GM19238 (cell line): ENCODE results near the gene PERM1.

Experiments used
- DNase-seq: peaks from one replicate; pipeline ENCODE4 v3.0.0; 2011; ENCODE audit warnings: low spot score; ENCODE audit not compliant: insufficient read length

Gene PERM1

DNA sequence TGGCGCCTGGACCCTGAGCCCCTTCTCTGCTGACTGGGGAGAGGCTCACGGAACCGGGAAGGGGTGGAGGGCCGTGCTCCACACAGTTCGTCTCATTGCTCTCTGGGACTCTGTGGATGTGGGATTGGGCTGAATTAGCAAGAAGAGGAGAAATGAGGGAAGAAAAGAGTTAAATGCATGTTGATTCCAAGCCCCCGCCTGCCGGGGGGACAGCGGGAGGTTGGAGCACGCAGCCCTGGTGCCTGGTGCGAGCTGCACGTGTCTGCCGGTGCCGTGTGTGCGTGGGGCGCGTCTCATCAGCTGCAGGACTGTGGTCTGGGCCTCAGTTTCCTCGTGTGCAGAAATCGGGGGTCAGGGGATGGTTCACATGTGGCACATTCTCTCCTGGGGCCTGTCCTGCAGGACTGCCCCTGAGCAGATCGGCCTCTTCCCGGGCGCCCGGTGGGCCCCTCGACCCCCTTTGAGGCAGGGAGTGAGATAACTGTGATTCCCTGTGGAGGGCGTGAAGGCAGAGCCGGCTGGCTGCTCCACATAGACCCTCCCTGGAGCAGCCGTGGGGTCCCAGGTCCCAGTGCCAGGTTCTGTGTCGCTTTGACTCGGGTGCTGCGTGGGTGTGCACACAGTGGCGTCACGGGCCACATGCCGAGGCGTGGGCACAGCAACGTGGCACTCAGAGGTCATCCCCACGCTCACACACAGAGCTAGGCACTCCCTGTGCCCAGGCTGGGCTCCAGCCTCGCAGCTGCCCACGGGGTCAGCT, 46.7 kb downstream of the PERM1 start:
- no peak for DNase-seq

DNA sequence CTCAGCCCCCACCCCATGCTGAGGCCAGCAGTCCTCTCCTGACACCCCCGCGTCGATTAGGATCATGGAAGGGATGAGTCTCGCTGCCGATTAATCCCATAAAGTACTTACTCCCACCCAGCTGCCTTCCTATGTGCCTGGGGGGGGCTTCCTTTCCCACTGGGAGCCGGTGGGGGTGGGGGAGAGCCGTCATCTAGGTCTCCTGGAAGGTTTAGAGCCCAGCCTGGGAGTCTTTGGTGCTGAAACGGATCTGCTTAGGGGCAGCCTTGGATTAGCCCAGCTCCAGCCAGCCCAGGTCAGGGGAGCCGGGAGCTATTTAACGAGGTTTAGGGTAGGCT, 48.3 kb downstream of the PERM1 start:
- no peak for DNase-seq

DNA sequence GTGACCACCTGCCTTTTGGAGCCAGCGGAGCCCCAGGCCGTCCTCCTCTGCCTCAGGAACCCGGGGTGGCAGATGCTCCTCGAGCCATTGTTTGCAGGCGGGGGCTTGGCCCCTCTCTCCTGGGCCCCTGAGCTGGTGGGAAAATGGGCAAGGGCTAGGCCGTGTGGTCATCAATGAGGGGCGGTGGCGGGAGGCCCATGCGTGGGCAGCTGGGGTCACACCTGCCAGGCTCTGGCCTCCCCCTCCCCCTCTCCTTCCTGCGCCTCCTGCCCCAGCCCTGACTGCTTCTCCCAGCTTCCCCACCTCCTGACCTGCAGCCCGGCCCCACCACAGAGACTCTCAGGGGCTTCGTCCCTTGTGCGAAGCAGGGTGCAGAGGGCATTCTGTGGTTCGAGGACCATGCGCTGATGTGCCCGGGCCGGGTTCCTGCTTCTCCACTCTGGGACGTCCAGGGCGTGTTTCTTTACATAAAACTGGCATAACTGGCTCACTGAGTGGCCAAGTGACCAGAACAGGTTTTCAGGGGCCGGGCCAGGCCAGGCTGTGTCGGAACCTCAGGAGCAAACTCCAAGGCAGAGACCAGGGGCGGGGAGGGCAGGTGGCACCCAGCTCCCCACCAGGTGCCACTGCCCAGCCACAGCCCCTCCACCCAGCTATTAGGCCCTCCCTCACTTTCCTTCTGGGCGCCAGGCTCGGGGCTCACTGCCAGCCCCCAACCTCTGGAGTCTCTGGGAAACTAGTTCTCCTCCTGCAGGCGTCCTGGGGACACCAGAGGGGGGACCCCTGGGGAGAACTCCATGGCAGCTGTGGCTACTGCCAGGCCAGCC, 48.9 kb downstream of the PERM1 start:
- DNase-seq, result no peak

DNA sequence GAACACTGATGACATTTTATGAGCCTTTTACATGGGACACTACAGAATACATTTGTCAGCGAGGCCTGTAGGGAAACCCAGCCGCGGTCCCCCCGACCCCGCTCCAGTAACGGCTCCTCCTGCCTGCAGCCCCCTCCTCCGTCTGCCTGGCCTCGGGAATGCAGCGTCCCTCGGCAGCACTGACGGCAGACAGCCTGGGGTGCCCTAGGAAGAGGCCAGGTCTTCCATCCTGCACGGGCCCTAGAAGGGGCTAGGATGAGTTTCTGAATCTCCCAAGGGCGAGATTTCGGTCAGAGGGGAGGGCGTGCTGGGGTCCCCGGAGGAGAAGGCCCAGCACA, 49.8 kb downstream of the PERM1 start:
- DNase-seq, result no peak

DNA sequence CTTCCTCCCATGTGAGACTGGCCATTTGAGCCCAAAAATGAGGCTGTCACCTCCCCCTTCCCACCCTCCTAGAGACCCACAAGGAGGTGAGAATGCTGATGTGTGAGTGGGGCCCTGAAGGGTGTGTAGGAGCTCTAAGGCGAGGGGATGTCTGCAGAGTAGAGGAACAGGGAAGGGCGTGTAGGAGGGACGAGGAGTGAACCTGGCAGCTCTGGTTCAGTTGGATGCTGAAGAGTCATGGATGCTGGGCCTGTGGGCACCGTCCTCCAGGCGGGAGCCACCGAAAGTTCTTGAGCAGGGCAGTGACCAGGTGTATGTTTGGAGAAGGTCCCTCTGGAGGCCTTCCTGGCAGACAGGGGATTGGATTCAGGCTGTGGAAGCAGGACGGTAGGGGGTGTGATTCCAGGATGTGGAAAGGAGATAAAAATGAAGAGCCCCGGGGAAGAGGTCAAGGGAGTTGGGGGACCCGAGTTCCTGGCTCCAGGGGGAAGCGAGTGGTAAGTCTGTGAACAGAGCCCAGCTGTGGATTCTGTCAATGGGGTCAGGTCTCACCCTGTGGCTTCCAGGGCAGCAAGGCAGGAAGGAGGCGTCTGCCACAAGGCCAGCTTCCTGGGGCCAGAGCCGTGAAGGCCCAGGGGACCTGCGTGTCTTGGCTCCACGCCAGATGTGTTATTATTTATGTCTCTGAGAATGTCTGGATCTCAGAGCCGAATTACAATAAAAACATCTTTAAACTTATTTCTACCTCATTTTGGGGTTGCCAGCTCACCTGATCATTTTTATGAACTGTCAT, 50.3 kb downstream of the PERM1 start:
- DNase-seq, result no peak

DNA sequence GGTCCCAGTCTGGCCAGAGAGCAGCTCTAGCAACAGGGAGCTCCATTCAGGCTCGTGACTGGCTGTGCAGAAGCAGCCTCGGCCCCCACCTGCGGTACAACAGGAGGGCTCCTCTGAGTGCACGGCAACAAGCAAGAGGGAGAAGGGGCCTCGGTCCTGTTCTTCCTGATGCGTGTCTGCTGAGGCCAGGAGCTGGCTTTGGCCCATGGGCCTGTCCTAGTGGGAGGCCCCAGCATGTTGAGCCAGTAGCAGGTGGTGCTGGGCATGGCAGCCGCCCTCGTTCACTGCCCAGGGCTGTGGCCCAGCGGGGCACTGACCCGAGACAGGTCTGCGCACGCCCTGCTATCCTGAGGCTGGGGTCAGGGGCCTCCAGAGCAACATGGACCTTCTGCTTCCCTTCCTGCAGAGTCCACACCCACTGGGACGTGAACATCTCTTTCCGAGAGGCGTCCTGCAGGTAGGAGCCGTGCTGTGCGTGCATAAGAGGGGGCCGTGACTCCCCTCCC, 51.2 kb downstream of the PERM1 start:
- no peak for DNase-seq

DNA sequence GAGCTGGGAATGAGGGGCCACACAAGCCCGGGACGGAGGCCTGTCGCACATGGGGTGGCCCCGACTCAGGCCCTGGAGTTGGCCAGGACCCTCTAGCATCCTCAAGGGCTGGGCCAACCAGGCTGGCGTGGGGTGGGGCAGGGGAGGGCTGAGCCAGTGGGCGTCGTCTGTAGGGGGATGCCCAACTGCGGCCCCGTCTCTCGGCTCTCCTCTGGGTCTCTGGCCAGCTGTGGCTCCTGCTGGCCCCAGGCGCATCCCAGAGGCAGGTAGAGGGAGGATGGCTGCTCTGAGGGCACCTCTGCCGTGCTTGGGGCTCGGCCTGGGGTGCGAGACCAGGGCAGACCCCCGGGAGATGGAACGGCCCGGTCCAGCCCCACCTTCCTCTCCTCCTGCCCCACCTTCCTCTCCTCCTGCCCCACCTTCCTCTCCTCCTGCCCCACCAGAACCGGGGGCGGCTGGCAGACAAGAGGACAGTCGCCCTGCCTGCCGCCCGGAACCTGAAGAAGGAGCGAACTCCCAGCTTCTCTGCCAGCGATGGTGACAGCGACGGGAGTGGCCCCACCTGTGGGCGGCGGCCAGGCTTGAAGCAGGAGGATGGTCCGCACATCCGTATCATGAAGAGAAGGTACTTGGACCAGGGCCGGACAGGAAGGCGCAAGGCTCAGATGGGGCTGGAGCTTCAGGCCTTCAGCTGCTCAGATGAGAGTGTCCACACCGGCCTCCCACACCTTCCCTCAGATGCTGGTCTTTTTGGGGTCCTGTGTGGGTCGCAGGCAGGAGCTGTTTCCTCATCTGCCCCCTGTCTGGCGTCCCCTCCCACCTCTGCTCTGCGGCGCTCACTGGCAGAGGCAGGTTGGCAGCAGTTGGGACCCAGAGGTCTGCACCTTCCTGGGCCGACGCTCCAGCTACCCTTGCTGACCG, 51.9 kb downstream of the PERM1 start:
- DNase-seq, result no peak

DNA sequence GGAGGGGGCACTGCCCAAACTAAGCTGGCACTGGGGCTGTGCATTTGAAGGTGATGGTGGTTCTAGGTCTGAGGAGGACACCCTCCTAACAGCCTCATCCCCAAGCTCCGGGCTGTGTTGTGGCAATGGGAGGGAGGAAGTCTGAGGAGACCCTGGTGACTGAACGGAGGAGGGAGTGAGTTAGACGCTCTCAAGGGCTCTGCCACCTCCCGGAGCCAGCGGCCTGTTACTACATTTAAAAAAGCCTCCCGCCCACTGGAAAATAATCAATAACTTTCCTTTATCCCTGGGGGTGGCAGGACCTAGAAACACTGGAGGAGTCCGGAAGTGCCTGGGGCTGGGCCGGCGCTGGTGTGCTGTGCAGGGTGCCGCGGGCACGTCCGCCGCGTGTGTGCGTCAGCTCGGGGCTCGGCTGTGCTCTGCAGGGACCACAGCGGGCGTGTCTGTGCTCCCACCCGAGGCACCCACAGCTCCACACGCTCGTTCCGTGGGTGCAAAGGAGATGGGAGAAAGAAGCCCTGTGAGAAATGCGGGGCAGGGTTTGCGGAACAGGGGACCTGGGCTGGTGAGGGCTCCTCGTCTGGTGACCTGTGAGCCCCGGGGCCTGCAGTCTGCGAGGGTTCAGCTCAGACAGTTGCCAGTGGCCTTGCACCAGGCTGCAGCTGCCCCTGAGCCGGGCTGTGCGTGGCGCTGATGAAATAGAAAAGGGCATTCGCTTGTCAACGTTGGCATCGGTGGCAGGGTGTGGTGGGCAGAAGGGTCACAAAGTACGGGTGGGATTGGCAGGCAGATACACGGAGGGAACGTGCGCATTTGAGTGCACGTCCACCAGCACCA, 52.9 kb downstream of the PERM1 start:
- DNase-seq, result no peak

DNA sequence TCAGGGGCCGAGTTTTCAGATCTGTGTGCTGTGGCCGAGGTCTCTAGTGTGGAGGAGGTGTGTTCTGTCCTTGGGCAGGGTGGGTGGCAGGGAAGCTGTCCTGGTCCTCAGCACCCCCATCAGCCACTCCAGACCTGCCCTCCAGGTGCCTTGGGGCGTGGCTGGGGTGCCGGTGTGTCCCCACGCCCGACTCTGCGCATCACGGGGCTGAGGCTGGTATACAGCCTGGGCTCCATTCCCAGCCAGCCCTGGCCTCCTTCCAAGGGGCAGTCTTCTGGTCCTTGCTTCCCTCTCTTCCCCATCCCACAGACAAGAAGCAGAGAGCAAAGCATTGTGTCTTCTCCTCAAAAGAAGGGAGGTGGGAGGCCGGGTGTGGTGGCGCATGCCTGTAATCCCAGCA, 54.1 kb downstream of the PERM1 start:
- DNase-seq, result no peak

DNA sequence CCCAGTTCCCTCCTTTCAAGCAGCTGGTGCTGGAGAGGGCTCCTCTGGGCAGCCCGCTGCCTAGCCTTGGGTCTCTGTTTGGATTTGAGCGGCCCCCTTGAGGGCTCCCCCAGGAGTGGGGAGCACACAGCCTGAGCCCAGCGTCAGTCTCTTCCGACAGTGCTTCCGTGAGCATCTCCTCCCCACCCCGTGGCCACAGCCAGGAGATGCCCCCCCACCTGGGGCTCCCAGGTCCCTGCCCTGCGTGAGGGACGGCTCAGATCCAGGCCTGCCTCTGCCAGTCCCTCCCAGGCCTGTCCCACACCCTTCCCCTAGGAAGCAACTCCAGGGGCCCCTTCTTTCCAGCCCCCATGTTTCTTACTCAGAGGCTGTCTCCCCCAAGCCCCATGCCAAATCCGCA, 54.7 kb downstream of the PERM1 start:
- DNase-seq, result no peak

DNA sequence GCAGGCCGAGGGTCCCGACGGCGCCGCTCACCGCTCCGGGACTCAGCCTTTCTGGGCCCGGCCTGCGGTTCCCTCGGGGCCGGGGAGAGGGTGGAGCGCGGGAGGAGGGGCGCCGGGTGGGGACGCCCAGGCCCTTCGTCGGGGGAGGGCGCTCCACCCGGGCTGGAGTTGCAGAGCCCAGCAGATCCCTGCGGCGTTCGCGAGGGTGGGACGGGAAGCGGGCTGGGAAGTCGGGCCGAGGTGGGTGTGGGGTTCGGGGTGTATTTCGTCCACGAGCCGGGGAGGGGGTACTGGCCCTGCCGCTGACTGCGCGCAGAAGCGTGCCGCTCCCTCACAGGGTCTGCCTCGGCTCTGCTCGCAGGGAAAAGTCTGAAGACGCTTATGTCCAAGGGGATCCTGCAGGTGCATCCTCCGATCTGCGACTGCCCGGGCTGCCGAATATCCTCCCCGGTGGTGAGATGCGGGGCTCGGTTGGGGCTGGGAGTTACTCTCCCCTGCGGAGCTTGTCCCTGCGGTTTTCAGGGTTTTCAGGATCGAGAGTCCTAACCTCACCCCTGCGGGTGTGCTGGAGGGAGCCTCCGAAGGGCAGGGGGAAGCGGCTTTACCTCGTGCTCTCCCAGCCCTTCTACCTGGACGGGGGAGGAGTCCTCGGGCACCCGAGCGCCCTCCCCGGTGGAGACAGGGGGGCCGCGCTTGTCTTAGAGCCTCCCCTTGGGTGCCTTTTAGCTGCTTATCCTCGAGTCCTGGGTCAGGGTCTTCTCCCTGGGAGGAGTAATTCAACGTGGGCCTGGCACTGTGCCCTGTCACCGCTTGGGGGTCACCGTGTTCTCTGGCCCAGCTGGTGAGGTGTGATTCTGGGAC, 56.1 kb downstream of the PERM1 start:
- DNase-seq, result no peak
